Measurements from ENCODE around the gene WDR19. TPM values are rescaled to one million over a fixed set of nuclear protein-coding genes. Genes with fewer than 3 reads are reported as not detected.

WDR19 gene
- total RNA-seq, 1 experiment from 2014 or later: 33.2 TPM

DNA sequence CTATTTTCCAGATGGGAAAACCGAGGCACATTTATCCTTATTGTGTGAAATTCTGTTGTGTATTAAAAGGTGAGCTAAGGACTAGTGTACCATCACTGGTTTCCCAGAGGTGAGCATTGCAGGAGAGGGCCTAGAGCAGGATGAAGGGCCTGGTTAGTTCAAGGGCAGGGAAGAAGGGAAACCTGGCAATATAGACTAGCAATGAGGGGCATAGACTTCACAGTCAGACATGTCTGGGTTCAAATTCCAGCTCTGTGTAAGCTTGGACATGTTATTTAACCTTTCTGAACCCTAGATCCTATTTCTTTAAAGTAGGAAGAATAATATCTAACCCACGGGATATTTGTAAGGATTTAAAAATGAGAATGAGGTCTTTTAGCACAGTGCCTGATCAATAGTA lies 50.8 kb downstream of the WDR19 start:
- intact Hi-C loops (cut with micrococcal nuclease; ENCODE audit: unreplicated experiment): no loop called here
- H3K27me3 ChIP-seq (ENCODE audit: insufficient read depth, low read depth): no peaks in the 10 kb centered on the region
- BruUV-seq (replicated peaks): no TSS peak

DNA sequence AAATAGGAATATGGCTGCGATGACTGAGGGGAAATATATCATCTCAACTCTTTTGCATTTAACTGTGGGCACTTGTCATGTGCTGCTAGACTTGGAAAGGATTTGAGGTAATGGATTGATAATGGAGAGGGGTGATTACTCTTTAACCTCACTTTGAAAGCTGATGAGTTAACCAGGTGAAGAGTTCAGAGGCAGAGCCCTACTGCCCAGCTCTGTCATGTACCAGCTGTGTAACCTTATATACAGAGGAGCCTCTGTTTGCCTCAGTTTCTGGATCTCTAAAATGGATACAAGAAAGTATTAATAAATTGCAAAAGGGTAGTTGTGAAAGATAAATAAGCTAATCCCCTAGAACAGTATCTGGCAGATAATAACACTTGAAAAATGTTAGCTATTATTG lies 51.5 kb downstream of the WDR19 start:
- Histone ChIP-seq H3K9me3 (ENCODE audit: insufficient read depth, low read depth) (no peaks in the 10 kb centered on the region), H3K27me3 (ENCODE audit: insufficient read depth, low read depth) (no peaks in the 10 kb centered on the region), H3K79me2 (ENCODE audit: low read depth) (no peaks in the 10 kb centered on the region), H3K27ac (no peak overlapping the region), H3K4me2 (no peak overlapping the region), H3F3A (ENCODE audit: insufficient read depth, low read depth) (no peaks in the 10 kb centered on the region), H3K36me3 (ENCODE audit: low read depth) (no peaks in the 10 kb centered on the region; the same call in 1 of the 2 replicates), H4K20me1 (ENCODE audit: insufficient read depth) (no peaks in the 10 kb centered on the region), H2AFZ (no peak overlapping the region), H3K9me2 (ENCODE audit: insufficient read depth) (no peaks in the 10 kb centered on the region), H3K4me3 (no peak overlapping the region), H3K4me1 (replicated peaks; ENCODE audit: insufficient read depth) (no peaks in the 10 kb centered on the region)
- CTCF ChIA-PET: no interaction called here
- no TSS peak for BruUV-seq (replicated peaks)
- TF ChIP-seq EZH2 (IDR thresholded peaks at IDR 0.05; ENCODE audit: low read depth): no peak
- TF ChIP-seq, protein P1, sequence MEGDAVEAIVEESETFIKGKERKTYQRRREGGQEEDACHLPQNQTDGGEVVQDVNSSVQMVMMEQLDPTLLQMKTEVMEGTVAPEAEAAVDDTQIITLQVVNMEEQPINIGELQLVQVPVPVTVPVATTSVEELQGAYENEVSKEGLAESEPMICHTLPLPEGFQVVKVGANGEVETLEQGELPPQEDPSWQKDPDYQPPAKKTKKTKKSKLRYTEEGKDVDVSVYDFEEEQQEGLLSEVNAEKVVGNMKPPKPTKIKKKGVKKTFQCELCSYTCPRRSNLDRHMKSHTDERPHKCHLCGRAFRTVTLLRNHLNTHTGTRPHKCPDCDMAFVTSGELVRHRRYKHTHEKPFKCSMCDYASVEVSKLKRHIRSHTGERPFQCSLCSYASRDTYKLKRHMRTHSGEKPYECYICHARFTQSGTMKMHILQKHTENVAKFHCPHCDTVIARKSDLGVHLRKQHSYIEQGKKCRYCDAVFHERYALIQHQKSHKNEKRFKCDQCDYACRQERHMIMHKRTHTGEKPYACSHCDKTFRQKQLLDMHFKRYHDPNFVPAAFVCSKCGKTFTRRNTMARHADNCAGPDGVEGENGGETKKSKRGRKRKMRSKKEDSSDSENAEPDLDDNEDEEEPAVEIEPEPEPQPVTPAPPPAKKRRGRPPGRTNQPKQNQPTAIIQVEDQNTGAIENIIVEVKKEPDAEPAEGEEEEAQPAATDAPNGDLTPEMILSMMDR (conservative IDR thresholded peaks at IDR 0.05): no peak
- intact Hi-C loops (cut with micrococcal nuclease; ENCODE audit: unreplicated experiment): no loop called here
- no peak for DNase-seq
- POLR2A ChIA-PET (ENCODE audit: unreplicated experiment): no interaction called here

More for the DNA sequence above, 50.8 kb downstream of the WDR19 start:
- no peak for DNase-seq
- no peaks in the 10 kb centered on the region for H3K4me1 ChIP-seq (replicated peaks; ENCODE audit: insufficient read depth)
- H3K79me2 ChIP-seq (ENCODE audit: low read depth): no peaks in the 10 kb centered on the region
- no peak overlapping the region for H3K27ac ChIP-seq
- H3K4me2 ChIP-seq: no peak overlapping the region
- no peaks in the 10 kb centered on the region for H3K9me2 ChIP-seq (ENCODE audit: insufficient read depth)
- H3F3A ChIP-seq (ENCODE audit: insufficient read depth, low read depth): no peaks in the 10 kb centered on the region
- ChIA-PET POLR2A (ENCODE audit: unreplicated experiment) (no interaction called here), CTCF (no interaction called here)
- no peak overlapping the region for H3K4me3 ChIP-seq
- no peak overlapping the region for H2AFZ ChIP-seq
- no peaks in the 10 kb centered on the region for H4K20me1 ChIP-seq (ENCODE audit: insufficient read depth)
- H3K9me3 ChIP-seq (ENCODE audit: insufficient read depth, low read depth): no peaks in the 10 kb centered on the region
- TF ChIP-seq EZH2 (IDR thresholded peaks at IDR 0.05; ENCODE audit: low read depth): no peak
- TF ChIP-seq, protein P1 (conservative IDR thresholded peaks at IDR 0.05): no peak
- H3K36me3 ChIP-seq (ENCODE audit: low read depth): no peaks in the 10 kb centered on the region; the same call in 1 of the 2 replicates

DNA sequence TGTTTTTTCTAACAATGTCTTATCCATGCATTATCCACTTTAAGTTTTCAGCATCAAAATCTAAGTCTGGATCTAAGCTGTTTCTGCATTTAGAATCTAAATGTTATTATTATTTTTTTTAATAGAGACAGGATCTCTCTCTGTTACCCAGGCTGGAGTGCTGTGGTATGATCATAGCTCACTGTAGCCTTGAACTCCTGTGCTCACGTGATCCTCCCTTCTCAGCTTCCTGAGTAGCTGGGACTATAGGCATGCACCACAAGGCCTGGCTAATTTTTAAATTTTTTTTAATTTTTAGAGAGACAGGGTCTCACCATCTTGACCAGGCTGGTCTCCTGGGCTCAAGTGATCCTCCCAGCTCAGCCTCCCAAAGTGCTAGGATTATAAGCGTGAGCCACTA lies 52.7 kb downstream of the WDR19 start:
- Histone ChIP-seq H3K79me2 (ENCODE audit: low read depth) (no peaks in the 10 kb centered on the region), H3K27ac (no peak overlapping the region), H3K4me3 (no peak overlapping the region), H4K20me1 (ENCODE audit: insufficient read depth) (no peaks in the 10 kb centered on the region), H3K27me3 (ENCODE audit: insufficient read depth, low read depth) (no peaks in the 10 kb centered on the region), H3K36me3 (ENCODE audit: low read depth) (no peaks in the 10 kb centered on the region; the same call in 1 of the 2 replicates), H3K9me3 (ENCODE audit: insufficient read depth, low read depth) (no peaks in the 10 kb centered on the region), H2AFZ (no peak overlapping the region), H3F3A (ENCODE audit: insufficient read depth, low read depth) (no peaks in the 10 kb centered on the region), H3K4me1 (replicated peaks; ENCODE audit: insufficient read depth) (no peaks in the 10 kb centered on the region), H3K4me2 (no peak overlapping the region), H3K9me2 (ENCODE audit: insufficient read depth) (no peaks in the 10 kb centered on the region)
- TF ChIP-seq, protein P1 (conservative IDR thresholded peaks at IDR 0.05): no peak
- TF ChIP-seq EZH2 (IDR thresholded peaks at IDR 0.05; ENCODE audit: low read depth): no peak
- DNase-seq: no peak
- intact Hi-C loops (cut with micrococcal nuclease; ENCODE audit: unreplicated experiment): no loop called here
- no TSS peak for BruUV-seq (replicated peaks)
- ChIA-PET POLR2A (ENCODE audit: unreplicated experiment) (interaction anchor here (0.6 kb wide), 1 partner anchor 206 kb away, joined by 4 read pairs; no protein-coding TSS in a partner anchor), CTCF (no interaction called here)

Measured in PC-9 (cell line).